GM12878 (cell line): ENCODE data around the gene HMGN3. TPM values are rescaled to one million over a fixed set of nuclear protein-coding genes. Genes with fewer than 3 reads are reported as not detected.

ENCODE experiments used
- ATAC-seq: fragments of 200-7000 bp; cut with Tn5 transposase; 3 replicates; pipeline ENCODE4 v1.9.1; 2020; ENCODE audit warnings: mild to moderate bottlenecking, moderate library complexity
- BruUV-seq: library from RNA; stranded (reverse); fragments of 400-500 nt; replicated peaks from 2 replicates; lab custom pipeline; 2021; lab: Mats Ljungman, UMichigan
- CTCF ChIA-PET: fragments of 300-600 bp; sonication (Branson Sonifier 250); formaldehyde crosslinking; extraction: SDS; loops from one replicate; lab custom pipeline; 2021; ENCODE audit warnings: inconsistent platforms; lab: Yijun Ruan, JAX
- POLR2A ChIA-PET: fragments of 350-600 bp; formaldehyde crosslinking; extraction: SDS; loops from one replicate; lab custom pipeline; 2021; ENCODE audit warnings: inconsistent platforms; lab: Charles Lee
- RAD21 ChIA-PET: fragments of 300-600 bp; sonication (Branson Sonifier 250); formaldehyde crosslinking; loops from one replicate; lab custom pipeline; 2023; ENCODE audit warnings: antibody characterized with exemption; ENCODE audit not compliant: unreplicated experiment; lab: Charles Lee
- SMC1A ChIA-PET: fragments of 300-600 bp; sonication (Branson Sonifier 250); formaldehyde crosslinking; loops from one replicate; lab custom pipeline; 2023; ENCODE audit not compliant: unreplicated experiment, uncharacterized antibody; lab: Charles Lee
- DNase-seq: peaks from one replicate; pipeline ENCODE4 v3.0.0-alpha.2; 2011; ENCODE audit warnings: low read depth, low spot score
- FAIRE-seq: peaks from 3 replicates; lab custom pipeline; 2011; peaks lifted over from hg19 to GRCh38; lab: Jason Lieb, UNC
- H2AFZ ChIP-seq: 2 replicates; pipeline ENCODE4 v1.6.0; 2011; ENCODE audit warnings: low read depth, low read length, control low read depth; ENCODE audit not compliant: control insufficient read depth
- H3K27ac ChIP-seq: 2 replicates; pipeline ENCODE4 v1.5.1; 2011; ENCODE audit warnings: control low read depth; ENCODE audit not compliant: control insufficient read depth, insufficient read depth
- H3K27me3 ChIP-seq, 2 experiments: replicated peaks in 1 of 2; 2 replicates each; pipeline versions ENCODE4 v1.6.0 to v1.6.1; 2011; ENCODE audit warnings: low read length in 1 of 2; ENCODE audit not compliant: control insufficient read depth in 2 of 2, insufficient read depth in 2 of 2
- H3K36me3 ChIP-seq, 2 experiments: 2 replicates each; pipeline ENCODE4 v1.5.1; 2011; ENCODE audit warnings: low read length in 1 of 2; ENCODE audit not compliant: control insufficient read depth in 2 of 2, insufficient read depth in 2 of 2
- H3K4me1 ChIP-seq: 2 replicates; pipeline ENCODE4 v1.6.1; 2011; ENCODE audit warnings: mild to moderate bottlenecking, low read length, moderate library complexity, mixed read lengths; ENCODE audit not compliant: control insufficient read depth, insufficient read depth
- H3K4me2 ChIP-seq: 2 replicates; pipeline ENCODE4 v1.6.0; 2011; ENCODE audit warnings: control low read depth; ENCODE audit not compliant: control insufficient read depth, insufficient read depth
- H3K4me3 ChIP-seq: fragments of 200-600 bp; sonication (generic); 2 replicates; pipeline ENCODE4 v1.5.1; 2016
- H3K79me2 ChIP-seq: 2 replicates; pipeline ENCODE4 v1.6.0; 2011; ENCODE audit warnings: low read length; ENCODE audit not compliant: control insufficient read depth, insufficient read depth
- H3K9ac ChIP-seq: 2 replicates; pipeline ENCODE4 v1.8.0; 2011; ENCODE audit warnings: low read length, control low read depth, mixed read lengths; ENCODE audit not compliant: control insufficient read depth, insufficient read depth
- H3K9me3 ChIP-seq: replicated peaks from 3 replicates; pipeline ENCODE4 v1.5.1; 2011; ENCODE audit warnings: mild to moderate bottlenecking, low read length; ENCODE audit not compliant: control insufficient read depth, insufficient read depth
- H4K20me1 ChIP-seq: 2 replicates; pipeline ENCODE4 v1.6.0; 2011; ENCODE audit not compliant: control insufficient read depth, insufficient read depth
- ATF3 ChIP-seq: IDR thresholded peaks from 2 replicates; pipeline ENCODE4 v1.6.1; 2011; ENCODE audit warnings: low read depth, mild to moderate bottlenecking, low read length, moderate library complexity, borderline replicate concordance; ENCODE audit errors: extremely low read depth
- POLR2A ChIP-seq: IDR thresholded peaks from 2 replicates; pipeline ENCODE4 v1.6.1; 2011; ENCODE audit warnings: low read depth, mild to moderate bottlenecking, low read length
- SMC3 ChIP-seq: IDR thresholded peaks from 2 replicates; pipeline ENCODE4 v1.6.1; 2011; ENCODE audit warnings: low read length, improper control_type of control experiment, borderline replicate concordance
- ZNF592 ChIP-seq: fragments of 450-650 bp; IDR thresholded peaks from 2 replicates; pipeline ENCODE4 v1.6.1; 2017; ENCODE audit warnings: mild to moderate bottlenecking, moderate library complexity
- WGBS: methylation state at CpG from one replicate; pipeline ENCODE4 v1.1.6; 2016; ENCODE audit warnings: low lambda C conversion rate; ENCODE audit not compliant: insufficient replicate concordance, insufficient coverage; ENCODE audit errors: missing lambda C conversion rate; 5-methylcytosine and 5-hydroxymethylcytosine counted together
- in situ Hi-C: fragments of 300-500 bp; cut with MboI; formaldehyde crosslinking; loops from 9 replicates; pipeline ENCODE4 v1.14.3; 2018; ENCODE audit warnings: mixed read lengths
- intact Hi-C: fragments of 100-400 bp; cut with micrococcal nuclease; formaldehyde crosslinking; loops from one replicate; pipeline ENCODE4 v1.14.2; 2022; ENCODE audit not compliant: unreplicated experiment
- polyA plus RNA-seq, 11 experiments: library from polyadenylated mRNA; depleted of rRNA in 4 of 11; unstranded in 6 of 11; stranded (reverse) in 5 of 11; fragments of >200 nt; fragmentation: Nextera tagmentation in 4 of 11; fragmentation: Illumina TruSeq in 1 of 11; extraction: Ambion mirVana in 4 of 11; extraction: Trizol in 1 of 11; gene quantifications; 1 replicate in 1 of 11; 2 replicates in 10 of 11; pipeline versions ENCODE4 v1.2.1 to v1.2.3, GENCODE V29; 2011 to 2016; ENCODE audit warnings: inconsistent platforms in 2 of 11, missing spikeins in 2 of 11, low read depth in 1 of 11
- total RNA-seq, 4 experiments: library from RNA; depleted of rRNA in 3 of 4; stranded (reverse); fragments of >200 nt in 3 of 4; fragmentation: Illumina TruSeq in 1 of 4; extraction: Trizol in 1 of 4; gene quantifications; 2 replicates each; pipeline versions ENCODE4 v1.2.1 to v1.2.3, GENCODE V29; 2013 to 2021

Gene HMGN3
- total and polyA plus RNA-seq, 10 of the 15 experiments (the other 5 are each of a cell fraction or from before 2014, with no cell fraction given): 115 to 496 (median 262) TPM

- ChIA-PET RAD21 (no interaction called here), POLR2A (no interaction called here), SMC1A (no interaction called here), CTCF (no interaction called here)
- Histone ChIP-seq H3K27me3 (no peaks in the 10 kb centered on the region), H3K4me3 (no peak overlapping the region), H3K4me1 (no peaks in the 10 kb centered on the region), H3K79me2 (no peaks in the 10 kb centered on the region), H3K4me2 (no peak overlapping the region), H2AFZ (no peak overlapping the region), H3K27ac (no peak overlapping the region), H4K20me1 (no peaks in the 10 kb centered on the region), H3K36me3 (no peaks in the 10 kb centered on the region), H3K9me3 (no peaks in the 10 kb centered on the region), H3K9ac (no peak overlapping the region)
- in situ Hi-C loops (no loop called here), intact Hi-C loops (no loop called here)
- ATAC-seq (no peak), FAIRE-seq (no peak), DNase-seq (no peak)
- BruUV-seq: no TSS peak
- WGBS: 50% methylated on average over 1 of the region's 1 CpG
- no peak for TF ChIP-seq POLR2A
- TF ChIP-seq ATF3: no peak
- no peak for TF ChIP-seq SMC3
- TF ChIP-seq ZNF592: no peak
Measured at GRCh38 chr6:79159846-79160245, 74.6 kb downstream of the HMGN3 start.
